DMS79 treated with DMSO at 0.1 percent for 48 hours (cell line): ENCODE data around the gene MINDY1.

Experiments
- DNase-seq: peaks from one replicate; lab custom pipeline; 2025; lab: John Stamatoyannopoulos, UW

The MINDY1 gene

GRCh38 chr1:151006327-151007052 is at the start of gene MINDY1:
MINDY1 (minus strand) TSS chr1:151006902; CDS start chr1:151002617, 4,285 bp downstream.
- DNase-seq = peak; percentile 91

GRCh38 chr1:151056149-151056548 is 49.4 kb upstream of the MINDY1 start:
- no peak for DNase-seq

GRCh38 chr1:151055581-151055980 is 48.9 kb upstream of the MINDY1 start:
- DNase-seq = no peak

- DNase-seq = no peak
Measured at GRCh38 chr1:151054971-151055547, 48.4 kb upstream of the MINDY1 start.

- DNase-seq = no peak
Measured at GRCh38 chr1:151051356-151052009, 44.8 kb upstream of the MINDY1 start.

- no peak for DNase-seq
Measured at GRCh38 chr1:151050051-151050688, 43.5 kb upstream of the MINDY1 start.

- DNase-seq = no peak
Measured at GRCh38 chr1:151049458-151049857, 42.8 kb upstream of the MINDY1 start.

GRCh38 chr1:151048645-151049032 is 41.9 kb upstream of the MINDY1 start:
- DNase-seq = no peak

- peak; percentile 75 for DNase-seq
Measured at GRCh38 chr1:151047925-151048644, 41.4 kb upstream of the MINDY1 start.

- DNase-seq = peak; percentile 89
Measured at GRCh38 chr1:151047591-151047924, 40.9 kb upstream of the MINDY1 start, which contains the start of gene C1orf56. C1orf56 (plus strand) TSS chr1:151047751; CDS start chr1:151047848, 97 bp downstream.

GRCh38 chr1:151043163-151043562 is 36.5 kb upstream of the MINDY1 start:
- DNase-seq = no peak

GRCh38 chr1:151039521-151039920 is 32.8 kb upstream of the MINDY1 start:
- no peak for DNase-seq

- DNase-seq = no peak
Measured at GRCh38 chr1:151037032-151037431, 30.3 kb upstream of the MINDY1 start.

GRCh38 chr1:151036356-151036755 is 29.7 kb upstream of the MINDY1 start, which contains the start of gene BNIPL:
BNIPL (plus strand) TSS chr1:151036586; CDS start chr1:151036726, 140 bp downstream.
- no peak for DNase-seq

- no peak for DNase-seq
Measured at GRCh38 chr1:151035167-151035566, 28.5 kb upstream of the MINDY1 start.

- DNase-seq = no peak
Measured at GRCh38 chr1:151032164-151032563, 25.5 kb upstream of the MINDY1 start.

GRCh38 chr1:151026460-151026859 is 19.8 kb upstream of the MINDY1 start:
- no peak for DNase-seq

GRCh38 chr1:151024540-151025146 is 17.9 kb upstream of the MINDY1 start:
- DNase-seq = peak; percentile 71

- peak; percentile 97 for DNase-seq
Measured at GRCh38 chr1:151013518-151013917, 6.8 kb upstream of the MINDY1 start.

GRCh38 chr1:151012684-151013471 is 6.2 kb upstream of the MINDY1 start:
- DNase-seq = no peak
